SK-N-SH treated with all-trans-retinoic acid at 6 μM for 48 hours (cell line): Measurements from ENCODE around the gene TREML2.

Experiments
- ATAC-seq: fragments of 200-7000 bp; cut with Tn5 transposase; 3 replicates; pipeline ENCODE4 v1.9.1; 2020; ENCODE audit warnings: mild to moderate bottlenecking, moderate library complexity
- ARNTL ChIP-seq: fragments of 450-650 bp; formaldehyde crosslinking; IDR thresholded peaks from 2 replicates; pipeline ENCODE4 v1.5.0; 2020; ENCODE audit warnings: low read depth, mild to moderate bottlenecking, moderate library complexity, borderline replicate concordance
- BACH2 ChIP-seq: fragments of 250-450 bp; sonication (Bioruptor Pico); IDR thresholded peaks from 2 replicates; pipeline ENCODE4 v1.9.0; 2021; ENCODE audit warnings: mild to moderate bottlenecking, borderline replicate concordance
- CREB5 ChIP-seq: fragments of 250-450 bp; sonication (Bioruptor Pico); IDR thresholded peaks from 2 replicates; pipeline ENCODE4 v1.5.1; 2020; ENCODE audit warnings: low read depth, mild to moderate bottlenecking, moderate library complexity
- CSRNP3 ChIP-seq: fragments of 250-450 bp; sonication (Bioruptor Pico); IDR thresholded peaks from 2 replicates; pipeline ENCODE4 v1.5.1; 2021; ENCODE audit warnings: mild to moderate bottlenecking, moderate library complexity
- ESRRG ChIP-seq: fragments of 250-450 bp; sonication (Bioruptor Pico); IDR thresholded peaks from 2 replicates; pipeline ENCODE4 v1.6.1; 2021; ENCODE audit warnings: mild to moderate bottlenecking
- GLIS3 ChIP-seq: fragments of 250-450 bp; sonication (Bioruptor Pico); IDR thresholded peaks from 2 replicates; pipeline ENCODE4 v1.5.0; 2020; ENCODE audit warnings: mild to moderate bottlenecking, moderate library complexity
- ISL1 ChIP-seq: fragments of 250-450 bp; sonication (Bioruptor Pico); IDR thresholded peaks from 2 replicates; pipeline ENCODE4 v2.1.2; 2022; ENCODE audit warnings: mild to moderate bottlenecking, moderate library complexity
- OSR1 ChIP-seq: fragments of 250-450 bp; sonication (Bioruptor Pico); IDR thresholded peaks from 2 replicates; pipeline ENCODE4 v1.8.0; 2022; ENCODE audit warnings: moderate library complexity, mild to moderate bottlenecking, inconsistent platforms
- PATZ1 ChIP-seq: fragments of 250-450 bp; sonication (Bioruptor Pico); IDR thresholded peaks from 2 replicates; pipeline ENCODE4 v1.8.0; 2020; ENCODE audit warnings: mild to moderate bottlenecking, moderate library complexity, borderline replicate concordance
- POU6F1 ChIP-seq: fragments of 250-450 bp; sonication (Bioruptor Pico); IDR thresholded peaks from 2 replicates; pipeline ENCODE4 v1.8.0; 2021; ENCODE audit warnings: low read depth, mild to moderate bottlenecking, moderate library complexity, borderline replicate concordance
- PPARA ChIP-seq: fragments of 250-450 bp; sonication (Bioruptor Pico); IDR thresholded peaks from 2 replicates; pipeline ENCODE4 v1.5.0; 2020; ENCODE audit warnings: mild to moderate bottlenecking, borderline replicate concordance
- RARB ChIP-seq: fragments of 250-450 bp; sonication (Bioruptor Pico); IDR thresholded peaks from 2 replicates; pipeline ENCODE4 v1.8.0; 2021; ENCODE audit warnings: mild to moderate bottlenecking, moderate library complexity
- SNAI2 ChIP-seq: fragments of 250-450 bp; sonication (Bioruptor Pico); IDR thresholded peaks from 2 replicates; pipeline ENCODE4 v1.5.0; 2020; ENCODE audit warnings: mild to moderate bottlenecking, moderate library complexity
- TOX ChIP-seq: fragments of 250-450 bp; sonication (Bioruptor Pico); IDR thresholded peaks from 2 replicates; pipeline ENCODE4 v1.8.0; 2021; ENCODE audit warnings: mild to moderate bottlenecking, moderate library complexity, borderline replicate concordance
- TSHZ2 ChIP-seq: fragments of 250-450 bp; sonication (Bioruptor Pico); IDR thresholded peaks from 2 replicates; pipeline ENCODE4 v1.5.0; 2020; ENCODE audit warnings: mild to moderate bottlenecking, moderate library complexity
- ZC3H10 ChIP-seq: fragments of 250-450 bp; sonication (Bioruptor Pico); IDR thresholded peaks from 2 replicates; pipeline ENCODE4 v1.5.1; 2021; ENCODE audit warnings: mild to moderate bottlenecking, moderate library complexity
- ZFP3 ChIP-seq: fragments of 250-450 bp; sonication (Bioruptor Pico); IDR thresholded peaks from 2 replicates; pipeline ENCODE4 v1.5.0; 2020; ENCODE audit warnings: mild to moderate bottlenecking, moderate library complexity
- ZNF565 ChIP-seq: fragments of 450-650 bp; formaldehyde crosslinking; conservative IDR thresholded peaks from 2 replicates; pipeline ENCODE4 v1.5.0; 2020; ENCODE audit warnings: low read depth, mild to moderate bottlenecking, moderate library complexity
- ZNF70 ChIP-seq: fragments of 450-650 bp; formaldehyde crosslinking; IDR thresholded peaks from 2 replicates; pipeline ENCODE4 v1.5.0; 2020; ENCODE audit warnings: mild to moderate bottlenecking, moderate library complexity
- ZNF8 ChIP-seq: fragments of 450-650 bp; formaldehyde crosslinking; IDR thresholded peaks from 2 replicates; pipeline ENCODE4 v1.5.0; 2020; ENCODE audit warnings: mild to moderate bottlenecking, moderate library complexity

Gene TREML2

GRCh38 chr6:41194386-41194785 is 6.6 kb downstream of the TREML2 start:
- TF ChIP-seq TSHZ2 (no peak), PPARA (CRISPR knock-in tag) (no peak), CREB5 (CRISPR knock-in tag) (no peak), OSR1 (CRISPR knock-in tag) (no peak), RARB (no peak), ZNF8 (no peak), ZNF565 (CRISPR knock-in tag) (no peak), TOX (CRISPR knock-in tag) (no peak), GLIS3 (CRISPR knock-in tag) (no peak), SNAI2 (CRISPR knock-in tag) (no peak)
- no peak for ATAC-seq

- ATAC-seq: no peak
- no peak for TF ChIP-seq BACH2
- no peak for TF ChIP-seq PATZ1 (CRISPR knock-in tag)
- TF ChIP-seq SNAI2 (CRISPR knock-in tag): no peak
- no peak for TF ChIP-seq TOX (CRISPR knock-in tag)
- no peak for TF ChIP-seq ARNTL (CRISPR knock-in tag)
- no peak for TF ChIP-seq POU6F1 (CRISPR knock-in tag)
- no peak for TF ChIP-seq CREB5 (CRISPR knock-in tag)
- no peak for TF ChIP-seq ZFP3
- TF ChIP-seq PPARA (CRISPR knock-in tag): no peak
- TF ChIP-seq ZC3H10 (CRISPR knock-in tag): no peak
These were observed 7.1 kb downstream of the TREML2 start for GRCh38 chr6:41193884-41194283.

- no peak for ATAC-seq
These were observed 7.7 kb downstream of the TREML2 start for GRCh38 chr6:41193171-41193734.

More at GRCh38 chr6:41193171-41193734, 7.7 kb downstream of the TREML2 start:
- TF ChIP-seq TOX (CRISPR knock-in tag): no peak
- no peak for TF ChIP-seq BACH2
- no peak for TF ChIP-seq OSR1 (CRISPR knock-in tag)
- TF ChIP-seq ZNF70: no peak
- no peak for TF ChIP-seq RARB
- TF ChIP-seq SNAI2 (CRISPR knock-in tag): no peak
- no peak for TF ChIP-seq ARNTL (CRISPR knock-in tag)
- no peak for TF ChIP-seq PATZ1 (CRISPR knock-in tag)
- no peak for TF ChIP-seq CSRNP3 (CRISPR knock-in tag)
- no peak for TF ChIP-seq CREB5 (CRISPR knock-in tag)
- TF ChIP-seq ZFP3: no peak
- no peak for TF ChIP-seq ESRRG (CRISPR knock-in tag)
- TF ChIP-seq ISL1 (CRISPR knock-in tag): no peak
- no peak for TF ChIP-seq ZNF565 (CRISPR knock-in tag)
- TF ChIP-seq PPARA (CRISPR knock-in tag): no peak
- no peak for TF ChIP-seq GLIS3 (CRISPR knock-in tag)
